Peyer's patch (tissue), 4 donors: ENCODE data around the gene TSR1.

Experiments used
- POLR2A ChIP-seq, 2 donors: fragments of 450-650 bp; IDR thresholded peaks; one replicate each; pipeline ENCODE4 v1.5.1; 2017; ENCODE audit warnings: antibody characterized with exemption in 2 of 2, mild to moderate bottlenecking in 2 of 2, moderate library complexity in 2 of 2
- TF ChIP-seq, protein P1 (sequence below), 6 experiments: fragments of 450-650 bp in 4 of 6; fragments of 200-600 bp in 2 of 6; sonication (generic) in 1 of 6; IDR thresholded peaks; one replicate each; pipeline ENCODE4 v1.5.1; 2017 to 2019; ENCODE audit warnings: antibody characterized with exemption in 6 of 6, mild to moderate bottlenecking in 3 of 6, moderate library complexity in 1 of 6

DNA sequence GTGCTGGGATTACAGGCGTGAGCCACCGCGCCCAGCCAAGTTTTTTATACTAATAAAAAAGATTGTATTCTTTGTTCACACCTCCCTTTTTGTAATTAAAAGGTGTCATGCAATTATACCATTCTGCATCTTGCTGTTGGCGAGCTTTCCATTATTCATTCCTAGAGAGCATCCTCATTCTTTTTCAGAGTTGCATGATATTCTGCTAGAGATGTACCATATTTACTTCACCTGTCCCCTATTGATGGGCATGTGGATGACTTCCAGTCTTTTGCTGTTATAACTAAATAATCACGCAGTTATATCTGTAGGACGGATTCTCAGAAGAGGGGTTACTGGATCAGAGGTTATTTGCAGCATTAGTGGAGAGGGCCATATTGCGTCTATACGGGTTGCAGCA lies 18.1 kb upstream of the TSR1 start:
- TF ChIP-seq, protein P1, sequence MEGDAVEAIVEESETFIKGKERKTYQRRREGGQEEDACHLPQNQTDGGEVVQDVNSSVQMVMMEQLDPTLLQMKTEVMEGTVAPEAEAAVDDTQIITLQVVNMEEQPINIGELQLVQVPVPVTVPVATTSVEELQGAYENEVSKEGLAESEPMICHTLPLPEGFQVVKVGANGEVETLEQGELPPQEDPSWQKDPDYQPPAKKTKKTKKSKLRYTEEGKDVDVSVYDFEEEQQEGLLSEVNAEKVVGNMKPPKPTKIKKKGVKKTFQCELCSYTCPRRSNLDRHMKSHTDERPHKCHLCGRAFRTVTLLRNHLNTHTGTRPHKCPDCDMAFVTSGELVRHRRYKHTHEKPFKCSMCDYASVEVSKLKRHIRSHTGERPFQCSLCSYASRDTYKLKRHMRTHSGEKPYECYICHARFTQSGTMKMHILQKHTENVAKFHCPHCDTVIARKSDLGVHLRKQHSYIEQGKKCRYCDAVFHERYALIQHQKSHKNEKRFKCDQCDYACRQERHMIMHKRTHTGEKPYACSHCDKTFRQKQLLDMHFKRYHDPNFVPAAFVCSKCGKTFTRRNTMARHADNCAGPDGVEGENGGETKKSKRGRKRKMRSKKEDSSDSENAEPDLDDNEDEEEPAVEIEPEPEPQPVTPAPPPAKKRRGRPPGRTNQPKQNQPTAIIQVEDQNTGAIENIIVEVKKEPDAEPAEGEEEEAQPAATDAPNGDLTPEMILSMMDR (IDR thresholded peaks at IDR 0.05) = no peak
- TF ChIP-seq POLR2A (IDR thresholded peaks at IDR 0.05) = no peak
